ENCODE data around the gene SLC4A8.

The SLC4A8 gene

GRCh38 chr12:51406290-51406689 lies 18.3 kb upstream of the SLC4A8 start:
- no peak for TF ChIP-seq CTCF (conservative IDR thresholded peaks at IDR 0.05)
- H3K27ac ChIP-seq, result no peak overlapping the region

GRCh38 chr12:51406859-51407258 lies 17.8 kb upstream of the SLC4A8 start:
- TF ChIP-seq CTCF (conservative IDR thresholded peaks at IDR 0.05), result no peak
- no peak overlapping the region for H3K27ac ChIP-seq

- TF ChIP-seq CTCF (conservative IDR thresholded peaks at IDR 0.05), result no peak
- H3K27ac ChIP-seq, result no peak overlapping the region
Observed at GRCh38 chr12:51407604-51408003, 17.0 kb upstream of the SLC4A8 start.

GRCh38 chr12:51409846-51410245 lies 14.8 kb upstream of the SLC4A8 start:
- H3K27ac ChIP-seq, result no peak overlapping the region
- TF ChIP-seq CTCF (conservative IDR thresholded peaks at IDR 0.05), result no peak

GRCh38 chr12:51413149-51413548 lies 11.5 kb upstream of the SLC4A8 start:
- no peak for TF ChIP-seq CTCF (conservative IDR thresholded peaks at IDR 0.05)
- no peak overlapping the region for H3K27ac ChIP-seq

GRCh38 chr12:51413791-51414190 lies 10.8 kb upstream of the SLC4A8 start:
- no peak overlapping the region for H3K27ac ChIP-seq
- TF ChIP-seq CTCF (conservative IDR thresholded peaks at IDR 0.05), result no peak

- TF ChIP-seq CTCF (conservative IDR thresholded peaks at IDR 0.05), result no peak
- H3K27ac ChIP-seq, result no peak overlapping the region
Observed at GRCh38 chr12:51415931-51416330, 8.7 kb upstream of the SLC4A8 start.

GRCh38 chr12:51417826-51418225 lies 6.8 kb upstream of the SLC4A8 start:
- TF ChIP-seq CTCF (conservative IDR thresholded peaks at IDR 0.05), result no peak
- no peak overlapping the region for H3K27ac ChIP-seq

Measured in VCaP (cell line).